ENCODE measurements around the gene AGAP1. TPM values are rescaled to one million over a fixed set of nuclear protein-coding genes. Genes with fewer than 3 reads are reported as not detected.

Gene AGAP1
- total RNA-seq, 1 donor from 2014 or later: 44.0 TPM

DNA sequence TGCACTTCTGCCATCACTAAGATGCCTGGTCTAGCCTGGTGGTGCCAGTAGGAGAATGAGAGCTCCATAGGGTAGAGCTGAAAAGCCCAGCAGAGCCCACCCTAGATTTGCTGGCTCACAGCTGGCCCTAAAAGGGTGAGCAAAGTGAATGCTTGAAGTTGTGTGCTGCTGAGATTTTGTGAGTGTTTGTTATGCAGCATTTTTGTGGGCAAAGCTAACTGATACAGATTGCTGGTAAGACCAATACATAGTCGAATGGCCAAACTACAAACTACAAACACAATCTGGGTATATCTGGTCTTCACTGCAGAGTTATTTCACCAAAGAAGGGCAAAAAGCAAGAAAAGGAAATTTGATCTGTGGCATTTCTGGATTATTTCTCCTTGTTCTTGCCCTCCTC is 7.1 kb upstream of the AGAP1 start:
- DNase-seq (ENCODE audit: low spot score in 2 of 2, unreplicated experiment in 2 of 2): no peak
- peaks cover 2% of the 10 kb centered on the region for H3K27me3 Mint-ChIP-seq (ENCODE audit: low read depth)
- no peaks in the 10 kb centered on the region for H3K4me1 Mint-ChIP-seq
- no peak overlapping the region for H3K27ac Mint-ChIP-seq
- H3K9me3 Mint-ChIP-seq: peaks cover 11% of the 10 kb centered on the region
- no peak overlapping the region for H3K4me3 Mint-ChIP-seq
- TF ChIP-seq, protein P1, sequence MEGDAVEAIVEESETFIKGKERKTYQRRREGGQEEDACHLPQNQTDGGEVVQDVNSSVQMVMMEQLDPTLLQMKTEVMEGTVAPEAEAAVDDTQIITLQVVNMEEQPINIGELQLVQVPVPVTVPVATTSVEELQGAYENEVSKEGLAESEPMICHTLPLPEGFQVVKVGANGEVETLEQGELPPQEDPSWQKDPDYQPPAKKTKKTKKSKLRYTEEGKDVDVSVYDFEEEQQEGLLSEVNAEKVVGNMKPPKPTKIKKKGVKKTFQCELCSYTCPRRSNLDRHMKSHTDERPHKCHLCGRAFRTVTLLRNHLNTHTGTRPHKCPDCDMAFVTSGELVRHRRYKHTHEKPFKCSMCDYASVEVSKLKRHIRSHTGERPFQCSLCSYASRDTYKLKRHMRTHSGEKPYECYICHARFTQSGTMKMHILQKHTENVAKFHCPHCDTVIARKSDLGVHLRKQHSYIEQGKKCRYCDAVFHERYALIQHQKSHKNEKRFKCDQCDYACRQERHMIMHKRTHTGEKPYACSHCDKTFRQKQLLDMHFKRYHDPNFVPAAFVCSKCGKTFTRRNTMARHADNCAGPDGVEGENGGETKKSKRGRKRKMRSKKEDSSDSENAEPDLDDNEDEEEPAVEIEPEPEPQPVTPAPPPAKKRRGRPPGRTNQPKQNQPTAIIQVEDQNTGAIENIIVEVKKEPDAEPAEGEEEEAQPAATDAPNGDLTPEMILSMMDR (IDR thresholded peaks at IDR 0.05; ENCODE audit: unreplicated experiment): no peak
- no peaks in the 10 kb centered on the region for H3K36me3 Mint-ChIP-seq

- no peak for DNase-seq (ENCODE audit: low spot score in 2 of 2, unreplicated experiment in 2 of 2)
- TF ChIP-seq, protein P1 (IDR thresholded peaks at IDR 0.05; ENCODE audit: unreplicated experiment): no peak
- H3K27me3 Mint-ChIP-seq (ENCODE audit: low read depth): peaks cover 2% of the 10 kb centered on the region
- no peak overlapping the region for H3K4me3 Mint-ChIP-seq
- peaks cover 11% of the 10 kb centered on the region for H3K9me3 Mint-ChIP-seq
- no peak overlapping the region for H3K27ac Mint-ChIP-seq
- no peaks in the 10 kb centered on the region for H3K36me3 Mint-ChIP-seq
- peaks cover 3% of the 10 kb centered on the region for H3K4me1 Mint-ChIP-seq
Observed at GRCh38 chr2:235489897-235490296, 3.9 kb upstream of the AGAP1 start.

- H3K36me3 Mint-ChIP-seq: no peaks in the 10 kb centered on the region
- TF ChIP-seq, protein P1 (IDR thresholded peaks at IDR 0.05; ENCODE audit: unreplicated experiment): no peak
- peaks cover 14% of the 10 kb centered on the region for H3K4me1 Mint-ChIP-seq
- no peak overlapping the region for H3K27ac Mint-ChIP-seq
- no peak for DNase-seq (ENCODE audit: low spot score in 2 of 2, unreplicated experiment in 2 of 2)
- peaks cover 7% of the 10 kb centered on the region for H3K27me3 Mint-ChIP-seq (ENCODE audit: low read depth)
- H3K9me3 Mint-ChIP-seq: peaks cover 5% of the 10 kb centered on the region
- H3K4me3 Mint-ChIP-seq: peak overlapping the region; percentile 92
Observed at GRCh38 chr2:235492850-235493344, 946 bp upstream of the AGAP1 start.

DNA sequence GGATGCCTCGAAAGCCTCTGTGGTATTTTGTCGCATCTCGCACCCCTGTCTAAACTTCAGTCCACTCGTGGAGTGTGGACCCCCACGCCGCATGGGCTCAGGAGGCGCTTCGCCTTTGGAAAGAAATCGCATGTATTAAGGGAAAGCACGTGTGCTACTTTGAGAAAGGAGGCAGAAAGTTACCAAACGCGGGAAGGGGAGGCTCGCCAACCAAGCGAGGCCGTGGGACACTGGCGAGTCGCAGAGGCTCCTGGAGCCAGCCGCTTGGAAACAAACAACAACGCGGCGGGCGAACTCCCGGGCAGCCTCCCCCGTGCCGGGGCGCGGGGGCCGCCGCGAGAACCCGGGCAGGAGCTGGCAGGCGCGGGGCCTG is 455 bp upstream of the AGAP1 start:
- Mint-ChIP-seq H3K36me3 (no peaks in the 10 kb centered on the region), H3K4me3 (peak overlapping the region; percentile 92), H3K9me3 (peaks cover 5% of the 10 kb centered on the region), H3K4me1 (peaks cover 14% of the 10 kb centered on the region), H3K27me3 (ENCODE audit: low read depth) (peaks cover 7% of the 10 kb centered on the region), H3K27ac (peak overlapping the region; percentile 89)
- TF ChIP-seq, protein P1 (IDR thresholded peaks at IDR 0.05; ENCODE audit: unreplicated experiment): no peak
- DNase-seq (ENCODE audit: low spot score in 2 of 2, unreplicated experiment in 2 of 2): no peak

DNA sequence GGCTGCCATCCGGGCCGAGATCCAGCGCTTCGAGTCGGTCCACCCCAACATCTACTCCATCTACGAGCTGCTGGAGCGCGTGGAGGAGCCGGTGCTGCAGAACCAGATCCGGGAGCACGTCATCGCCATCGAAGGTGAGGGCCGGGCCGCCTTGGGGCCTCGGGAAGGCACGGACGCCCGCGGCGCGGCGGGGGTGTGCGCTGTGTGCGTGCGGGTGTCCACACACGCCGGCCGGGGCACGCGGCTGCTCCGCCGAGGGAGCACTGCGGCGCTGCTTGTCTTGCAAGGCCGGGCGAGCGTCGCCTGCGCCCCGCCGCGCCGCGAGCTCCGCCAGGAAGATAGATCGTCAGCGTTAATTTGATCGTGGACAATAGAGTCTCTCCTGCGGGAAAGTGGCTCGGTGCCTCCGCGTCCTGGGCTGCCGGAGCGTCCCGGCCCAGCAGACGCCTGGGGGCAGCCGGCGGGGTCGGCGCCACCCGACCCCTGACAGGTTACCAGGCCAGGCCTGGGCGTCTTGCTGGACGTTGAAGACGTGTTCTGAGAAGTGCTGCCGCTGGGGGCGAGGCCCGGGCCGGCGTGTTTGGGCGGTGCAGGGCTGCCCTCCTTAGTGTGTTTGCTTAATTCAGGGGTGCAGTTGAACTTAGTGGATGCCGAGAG is 1.0 kb downstream of the AGAP1 start:
- peaks cover 7% of the 10 kb centered on the region for H3K27me3 Mint-ChIP-seq (ENCODE audit: low read depth)
- peaks cover 14% of the 10 kb centered on the region for H3K4me1 Mint-ChIP-seq
- H3K36me3 Mint-ChIP-seq: no peaks in the 10 kb centered on the region
- peak overlapping the region; percentile 79 for H3K4me3 Mint-ChIP-seq
- DNase-seq (ENCODE audit: low spot score in 2 of 2, unreplicated experiment in 2 of 2): peak; percentile 34 to 52
- TF ChIP-seq, protein P1 (IDR thresholded peaks at IDR 0.05; ENCODE audit: unreplicated experiment): no peak
- peaks cover 5% of the 10 kb centered on the region for H3K9me3 Mint-ChIP-seq
- H3K27ac Mint-ChIP-seq: no peak overlapping the region

Measured in mesothelial cell of epicardium (in vitro differentiated cells).